HG03378 (cell line): ENCODE measurements around the gene CYP27B1.
"Not testable (repeated sequence)": the region's sequence is repeated elsewhere in the genome, so short reads cannot be mapped to it uniquely, and the experiment has no call there.

ENCODE experiments used
- ATAC-seq: cut with Tn5 transposase; IDR thresholded peaks from one replicate; pipeline ENCODE4 v1.9.1; 2021; ENCODE audit warnings: mild to moderate bottlenecking, moderate library complexity; ENCODE audit not compliant: unreplicated experiment

CYP27B1 gene

DNA sequence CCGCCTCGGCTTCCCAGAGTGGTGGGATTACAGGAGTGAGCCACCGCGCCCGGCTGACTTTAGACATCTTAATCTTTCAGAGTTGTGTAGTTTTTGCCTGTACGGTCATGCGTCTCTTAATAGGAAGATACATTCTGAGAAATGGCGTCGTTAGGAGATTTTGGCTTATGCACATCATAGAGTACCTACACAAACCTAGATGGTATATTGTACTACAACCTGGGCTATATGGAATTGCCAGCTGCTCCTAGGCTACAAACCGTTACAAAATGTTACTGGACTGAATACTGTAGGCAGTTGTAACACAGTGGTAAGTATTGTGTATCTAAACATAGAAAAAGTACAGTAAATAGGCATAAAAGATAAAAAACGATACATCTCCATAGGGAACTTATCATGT is 17.0 kb upstream of the CYP27B1 start:
- ATAC-seq, result no peak

DNA sequence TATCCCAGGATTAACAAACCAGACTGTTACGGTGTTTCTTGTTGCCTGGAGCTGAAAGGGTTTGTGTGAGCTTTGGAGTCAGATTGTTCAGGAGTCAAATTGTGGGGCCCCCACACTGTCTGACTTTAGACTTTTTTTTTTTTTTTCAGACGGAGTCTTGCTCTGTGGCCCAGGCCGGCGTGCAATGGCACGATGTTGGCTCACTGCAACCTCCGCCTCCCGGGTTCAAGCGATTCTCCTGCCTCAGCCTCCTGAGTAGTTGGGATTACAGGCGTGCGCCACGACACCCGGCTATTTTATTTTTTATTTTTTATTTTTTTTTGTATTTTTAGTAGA is 16.6 kb upstream of the CYP27B1 start:
- no peak for ATAC-seq

DNA sequence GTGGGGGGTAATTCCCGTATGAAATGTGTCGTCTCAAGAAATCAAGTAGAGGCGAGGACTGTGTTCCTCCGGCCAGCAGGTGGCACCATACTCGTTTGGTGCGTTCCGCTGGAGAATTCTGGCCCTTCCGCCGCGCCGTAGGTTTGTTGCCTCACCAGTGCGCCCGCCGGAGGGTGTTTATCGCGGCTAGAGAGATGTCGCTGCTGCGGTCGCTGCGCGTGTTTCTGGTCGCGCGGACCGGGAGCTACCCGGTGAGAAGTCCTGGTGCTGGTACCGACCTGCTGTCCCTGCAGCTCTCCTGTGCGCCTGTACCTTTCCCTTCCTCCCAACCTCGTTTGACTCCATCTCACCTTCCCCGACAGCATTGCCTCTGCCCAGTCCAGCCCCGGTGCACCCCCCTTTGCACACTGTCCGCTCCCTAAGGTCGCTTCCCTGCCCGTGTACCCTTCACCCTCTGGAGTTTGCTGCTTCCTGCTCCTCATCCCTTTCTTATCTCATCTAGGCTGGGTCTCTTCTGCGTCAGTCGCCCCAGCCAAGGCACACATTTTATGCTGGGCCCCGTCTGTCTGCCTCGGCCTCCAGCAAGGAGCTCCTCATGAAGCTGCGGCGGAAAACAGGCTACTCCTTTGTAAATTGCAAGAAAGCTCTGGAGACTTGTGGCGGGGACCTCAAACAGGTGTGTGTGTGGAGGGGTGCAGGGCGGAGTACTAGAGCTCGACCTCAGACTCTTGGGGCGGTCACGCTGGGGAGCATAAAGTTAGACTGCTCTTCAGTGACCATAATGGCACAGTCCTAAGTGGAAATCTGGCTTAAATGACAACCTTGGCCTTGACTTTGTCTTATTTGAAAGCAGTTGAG is 16.0 kb upstream of the CYP27B1 start, which contains the start of gene TSFM:
Gene TSFM, plus strand, starts transcription at position 180 of the 858 bp plus-strand sequence. Its CDS starts 15 bp downstream, at position 195.
- peak; percentile 82 for ATAC-seq

DNA sequence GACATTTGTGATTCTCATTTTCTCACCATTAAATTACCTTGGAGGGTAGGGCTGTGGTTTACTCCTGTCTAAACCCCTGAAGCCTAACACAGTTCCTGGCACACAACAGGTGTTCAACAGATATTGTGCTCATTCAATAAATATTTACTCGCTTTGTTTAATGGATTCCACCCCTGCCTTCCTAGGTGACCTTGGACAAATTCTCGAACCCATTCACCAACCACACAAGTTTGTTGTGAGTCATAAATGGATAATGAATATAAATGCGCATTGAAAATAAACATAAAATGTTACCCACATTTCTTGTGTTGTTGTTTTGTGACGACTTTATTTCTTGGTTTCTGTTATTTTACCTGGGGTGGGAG is 15.3 kb upstream of the CYP27B1 start:
- peak; percentile 8 for ATAC-seq

DNA sequence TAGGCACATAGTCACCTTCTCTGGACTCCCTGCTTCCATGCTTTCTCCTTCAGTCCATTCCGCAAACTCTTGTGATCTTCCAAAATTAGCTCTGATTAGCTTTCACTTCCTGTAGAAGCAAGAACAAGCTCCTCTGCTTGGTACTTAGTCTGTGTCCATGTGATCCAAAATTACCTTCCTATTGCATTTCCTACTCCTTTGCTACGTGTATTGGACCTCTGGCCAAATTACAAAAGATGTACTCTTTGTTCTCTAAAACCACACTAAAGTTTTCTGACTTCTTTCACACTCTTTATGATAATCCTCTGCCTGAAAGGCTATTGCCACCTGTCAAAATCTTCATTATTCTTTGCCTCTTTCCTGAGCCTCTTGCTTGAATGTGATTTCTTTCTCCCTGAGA is 14.9 kb upstream of the CYP27B1 start:
- no peak for ATAC-seq

DNA sequence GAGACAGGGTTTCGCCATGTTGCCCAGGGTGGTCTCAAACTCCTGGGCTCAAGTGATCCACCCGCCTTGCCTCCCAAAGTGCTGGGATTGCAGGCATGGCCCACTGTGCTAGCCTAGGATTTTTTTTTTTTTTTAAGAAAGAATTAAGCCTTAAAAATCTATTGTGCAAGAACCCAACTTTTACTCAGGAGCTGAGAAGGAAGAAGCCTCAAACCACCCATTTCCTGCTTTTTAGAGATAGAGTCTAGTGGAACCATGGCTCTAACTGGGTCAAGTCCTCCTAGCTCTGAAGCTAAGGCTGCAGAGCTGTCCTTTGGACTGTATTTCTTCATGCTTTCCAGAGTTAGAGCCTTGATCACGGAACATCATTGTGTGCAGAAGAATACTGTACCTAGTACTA is 14.4 kb upstream of the CYP27B1 start:
- no peak for ATAC-seq

DNA sequence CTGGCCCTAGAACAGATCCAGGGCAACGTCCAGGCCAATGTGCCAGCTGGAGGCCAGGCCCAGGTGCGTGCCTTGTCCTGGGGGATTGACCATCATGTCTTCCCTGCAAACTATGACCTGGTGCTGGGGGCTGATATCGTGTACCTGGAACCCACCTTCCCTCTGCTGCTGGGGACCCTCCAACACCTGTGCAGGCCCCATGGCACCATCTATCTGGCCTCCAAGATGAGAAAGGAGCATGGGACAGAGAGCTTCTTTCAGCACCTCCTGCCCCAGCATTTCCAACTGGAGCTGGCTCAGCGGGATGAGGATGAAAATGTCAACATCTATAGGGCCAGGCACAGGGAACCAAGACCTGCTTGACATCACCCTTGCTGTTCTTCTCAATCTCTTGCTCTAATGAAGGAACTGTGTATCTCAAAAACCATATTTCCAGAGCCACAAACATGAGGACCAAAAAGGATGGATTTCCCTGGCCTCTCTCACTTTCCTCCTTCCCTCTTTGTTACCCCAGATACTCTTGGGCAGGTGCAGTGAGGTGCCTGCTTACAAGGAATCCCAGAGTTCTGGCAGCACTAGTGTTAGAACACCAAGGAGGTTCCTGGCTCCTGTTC is 13.5 kb upstream of the CYP27B1 start:
- ATAC-seq, result no peak

DNA sequence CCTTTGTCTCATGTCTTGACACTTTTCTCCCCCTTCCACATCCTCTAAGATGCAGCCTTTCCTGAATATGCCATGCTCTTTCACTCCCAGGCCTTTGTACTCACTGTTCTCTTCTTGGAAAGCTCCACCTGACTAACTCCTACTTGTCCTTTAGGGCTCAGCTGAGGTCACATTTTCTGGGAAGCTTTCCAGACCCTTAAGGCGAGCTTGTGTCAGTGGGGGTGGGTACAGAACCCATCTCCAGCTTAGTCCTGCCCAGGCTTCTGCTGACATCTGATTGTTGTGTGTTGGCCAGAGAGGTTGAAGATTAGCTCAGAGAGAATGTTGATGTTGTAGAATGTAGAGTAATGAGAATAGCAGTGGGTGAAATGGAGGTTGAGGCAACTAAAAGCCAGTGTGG is 12.9 kb upstream of the CYP27B1 start:
- no peak for ATAC-seq

DNA sequence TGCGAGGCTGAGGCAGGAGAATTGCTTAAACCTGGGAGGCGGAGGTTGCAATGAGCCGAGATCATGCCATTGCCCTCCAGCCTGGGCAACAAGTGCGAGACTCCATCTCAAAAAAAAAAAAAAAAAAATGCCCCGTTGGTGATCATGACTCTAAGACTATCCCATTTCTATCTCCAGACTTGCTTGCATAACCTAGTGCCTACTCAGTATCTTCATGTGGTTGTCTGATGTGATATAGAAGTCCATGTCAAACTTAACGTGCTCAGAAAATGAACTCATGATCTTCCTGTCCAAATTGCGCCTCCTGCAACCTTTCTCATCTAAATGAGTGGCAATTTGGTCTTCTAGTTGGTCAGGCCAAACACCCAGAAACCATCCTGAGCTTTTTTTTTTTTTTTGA is 11.0 kb upstream of the CYP27B1 start:
- no peak for ATAC-seq

DNA sequence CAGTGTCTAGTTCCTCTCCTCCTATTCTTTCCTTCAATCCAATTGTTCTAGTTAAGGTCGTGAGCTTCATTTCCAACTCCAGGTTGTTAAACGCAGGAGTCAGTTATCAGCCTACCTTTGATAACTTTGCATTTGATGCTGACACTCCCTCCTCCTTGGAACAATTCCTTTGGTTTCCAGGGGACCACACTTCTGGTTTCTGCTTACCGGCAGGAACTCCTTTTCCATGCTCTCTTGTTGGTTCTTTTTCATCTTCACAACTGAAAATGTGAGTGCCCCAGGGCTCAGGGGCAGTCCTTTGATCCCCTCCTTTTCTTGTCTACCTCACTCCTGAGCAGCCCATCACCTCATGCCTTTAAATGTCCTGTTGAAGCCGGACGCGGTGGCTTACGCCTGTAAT is 10.5 kb upstream of the CYP27B1 start:
- ATAC-seq, result no peak

DNA sequence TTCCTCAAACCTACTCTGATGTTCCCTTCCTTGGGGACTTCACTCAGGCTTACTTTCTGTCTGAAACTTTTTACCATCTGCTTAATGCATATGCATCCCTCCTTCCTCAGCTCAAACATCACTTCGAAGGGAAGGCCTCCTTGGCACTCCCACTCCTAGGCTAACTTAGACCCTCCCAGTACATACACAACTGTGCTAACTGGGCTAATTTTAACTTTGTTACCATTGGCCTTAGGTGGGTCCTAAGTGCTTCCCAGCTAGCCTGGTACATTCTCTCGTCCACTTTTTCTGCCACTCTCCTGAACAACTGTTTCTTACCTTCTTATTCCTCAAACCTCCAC is 9.3 kb upstream of the CYP27B1 start:
- no peak for ATAC-seq

DNA sequence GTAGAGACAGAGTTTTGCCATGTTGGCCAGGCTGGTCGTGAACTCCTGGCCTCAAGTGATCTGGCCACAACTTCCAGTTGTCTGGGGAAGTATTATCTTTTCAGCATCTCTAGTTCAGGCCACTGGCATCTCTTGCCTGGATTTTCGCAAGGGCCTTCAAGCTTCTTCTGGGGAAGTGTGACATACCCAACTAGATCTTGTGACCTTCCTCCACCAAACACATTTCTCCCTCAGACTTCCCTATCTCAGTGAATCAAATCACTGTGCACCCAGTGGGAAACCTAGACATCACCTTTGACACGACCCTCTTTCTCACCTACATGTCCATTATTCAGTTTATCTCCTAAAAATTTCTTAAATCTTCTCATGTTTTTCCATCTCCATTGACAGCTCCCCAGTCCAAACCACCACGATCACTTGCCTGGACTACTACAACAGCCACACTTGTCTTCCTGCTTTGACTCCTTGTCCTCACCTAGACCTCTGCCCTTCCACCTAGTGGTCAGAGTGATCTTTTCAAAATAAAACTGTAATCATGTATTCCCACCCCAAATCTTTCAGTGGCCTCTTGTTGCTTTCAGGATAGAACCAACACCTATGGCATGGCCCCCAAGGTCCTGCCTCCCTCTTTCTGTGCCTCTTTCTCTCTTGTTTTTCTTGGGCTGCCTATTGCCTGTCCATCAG is 8.8 kb upstream of the CYP27B1 start:
- no peak for ATAC-seq

DNA sequence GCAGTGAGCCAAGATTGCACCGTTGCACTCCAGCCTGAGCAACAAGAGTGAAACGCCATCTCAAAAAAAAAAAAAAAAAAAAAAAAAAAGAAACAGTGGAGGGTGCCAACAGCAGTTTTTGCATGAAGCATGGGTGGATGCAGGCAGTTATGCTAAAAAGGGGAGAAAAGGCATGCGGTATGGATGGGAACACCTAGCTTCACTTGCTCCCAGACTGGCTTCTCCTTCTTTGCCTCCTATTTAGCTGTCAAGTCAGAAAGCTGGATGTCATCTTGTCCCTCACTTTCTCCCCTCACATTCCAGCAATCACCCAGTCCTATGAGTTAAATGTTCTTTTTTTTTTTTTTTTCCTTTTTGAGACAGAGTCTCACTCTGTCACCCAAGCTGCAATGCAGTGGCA is 8.2 kb upstream of the CYP27B1 start:
- ATAC-seq, result no peak

DNA sequence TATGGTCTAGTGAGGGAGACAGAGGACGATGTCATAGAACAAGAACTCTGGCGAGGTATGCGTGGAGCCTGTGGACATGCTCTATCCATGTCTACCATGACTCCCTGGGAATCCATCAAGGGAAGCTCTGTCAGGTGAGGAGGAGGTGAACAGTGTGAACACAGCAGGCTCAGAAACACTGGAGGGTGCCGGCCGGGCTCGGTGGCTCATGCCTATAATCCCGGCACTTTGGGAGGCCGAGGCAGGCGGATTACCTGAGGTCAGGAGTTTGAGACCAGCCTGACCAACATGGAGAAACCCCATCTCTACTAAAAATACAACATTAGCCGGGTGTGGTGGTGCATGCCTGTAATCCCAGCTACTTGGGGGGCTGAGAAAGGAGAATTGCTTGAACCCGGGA is 7.8 kb upstream of the CYP27B1 start:
- not testable (repeated sequence) for ATAC-seq

DNA sequence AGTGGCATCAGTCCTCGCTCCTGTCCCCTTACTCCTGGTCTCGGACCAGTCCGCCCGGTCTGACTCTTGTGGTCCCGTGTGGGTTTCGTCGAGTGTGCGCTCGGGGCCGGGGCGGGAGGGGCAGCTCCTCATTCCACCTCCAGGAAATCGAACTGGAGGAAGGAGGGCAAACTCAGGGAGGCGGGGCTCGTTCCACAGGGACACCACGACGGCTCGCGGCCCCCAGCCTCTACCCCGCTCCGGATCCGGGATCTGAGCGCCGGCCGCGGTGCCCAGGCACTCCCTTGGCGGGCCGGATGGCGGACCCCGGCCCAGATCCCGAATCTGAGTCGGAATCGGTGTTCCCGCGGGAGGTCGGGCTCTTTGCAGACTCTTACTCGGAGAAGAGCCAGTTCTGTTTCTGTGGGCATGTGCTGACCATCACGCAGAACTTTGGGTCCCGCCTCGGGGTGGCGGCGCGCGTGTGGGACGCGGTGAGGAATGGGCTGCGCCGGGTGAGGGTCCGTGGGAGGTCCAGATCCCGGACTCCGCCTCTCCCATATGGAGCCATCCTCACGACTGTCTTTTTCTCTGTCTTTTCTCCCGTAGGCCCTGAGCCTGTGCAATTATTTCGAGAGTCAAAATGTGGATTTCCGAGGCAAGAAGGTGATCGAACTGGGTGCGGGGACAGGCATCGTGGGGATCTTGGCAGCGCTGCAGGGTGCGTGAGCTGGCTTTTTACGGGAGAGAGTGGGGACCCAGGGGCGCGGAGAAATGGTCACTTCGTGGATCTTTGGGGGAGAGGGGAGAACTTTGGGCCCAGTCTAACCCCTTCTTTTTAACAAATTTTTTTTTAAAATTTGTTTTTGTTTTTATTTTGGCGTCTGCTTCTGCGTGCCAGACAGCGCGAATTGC is 5.8 kb upstream of the CYP27B1 start, which contains the start of gene EEF1AKMT3:
Gene EEF1AKMT3, plus strand, starts transcription at position 186 of the 894 bp plus-strand sequence. Its CDS starts 111 bp downstream, at position 297.
- ATAC-seq, result peak; percentile 7

DNA sequence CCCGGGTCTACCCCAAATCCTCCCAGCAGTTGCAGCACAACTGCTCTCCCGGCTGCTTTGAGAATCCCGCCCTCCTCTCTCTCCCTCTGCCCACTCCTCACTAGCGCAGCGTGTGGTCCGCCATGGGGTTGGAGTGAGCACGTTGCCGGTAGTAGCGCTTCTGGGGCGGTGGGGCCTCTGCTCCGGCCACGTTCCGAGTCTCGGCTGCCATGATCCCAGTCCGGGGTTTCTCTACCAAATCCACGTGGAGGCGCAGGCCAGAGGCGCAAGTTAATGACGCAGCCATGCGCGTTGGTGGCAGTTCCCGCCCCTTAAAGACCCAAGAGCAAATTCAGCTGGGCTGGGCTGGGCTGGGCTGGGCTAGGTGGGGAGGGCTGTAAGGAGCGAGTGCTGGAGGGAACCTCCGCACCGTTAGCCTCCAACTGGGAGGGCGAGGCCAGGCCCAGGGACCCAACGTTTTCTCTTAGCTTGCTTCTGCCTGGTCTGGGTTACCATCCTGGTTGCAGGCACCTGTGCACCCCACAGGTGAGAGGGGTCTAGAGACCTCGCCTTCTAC is 5.1 kb upstream of the CYP27B1 start, which contains the start of gene METTL1:
Gene METTL1, minus strand, starts transcription at position 233 of the 556 bp plus-strand sequence. Its CDS starts 22 bp downstream, at position 211.
- ATAC-seq, result peak; percentile 75

DNA sequence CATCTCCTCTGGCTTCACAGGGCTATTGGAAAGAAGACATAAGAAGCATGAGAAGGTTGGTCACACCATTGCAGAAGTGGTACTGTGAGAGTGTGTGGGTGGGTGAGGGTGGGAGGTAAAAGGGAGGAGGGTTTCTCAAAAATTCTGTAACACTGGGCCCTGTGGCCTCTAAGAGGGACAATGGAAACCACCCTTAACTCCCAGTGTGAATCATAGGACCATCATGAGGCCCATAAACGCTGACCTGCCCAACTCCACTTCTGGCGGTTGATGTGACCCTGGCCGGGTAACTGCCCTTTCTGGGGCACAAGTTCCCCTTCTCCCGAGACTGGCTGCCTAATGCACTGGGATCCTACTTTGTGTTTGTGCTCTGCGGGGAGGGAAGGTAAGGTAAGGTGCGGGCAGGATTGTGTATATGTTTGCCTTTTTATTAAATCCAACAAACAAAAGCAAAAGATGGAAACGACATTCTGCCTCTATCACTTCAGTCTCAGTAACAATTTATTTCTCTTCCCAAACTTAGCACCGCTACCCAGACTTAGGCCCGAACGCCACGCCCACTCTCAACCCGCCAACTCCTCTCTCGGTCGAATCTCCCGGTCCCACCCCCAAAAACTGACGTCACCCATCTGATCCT is 4.5 kb upstream of the CYP27B1 start:
- ATAC-seq, result peak; percentile 79

DNA sequence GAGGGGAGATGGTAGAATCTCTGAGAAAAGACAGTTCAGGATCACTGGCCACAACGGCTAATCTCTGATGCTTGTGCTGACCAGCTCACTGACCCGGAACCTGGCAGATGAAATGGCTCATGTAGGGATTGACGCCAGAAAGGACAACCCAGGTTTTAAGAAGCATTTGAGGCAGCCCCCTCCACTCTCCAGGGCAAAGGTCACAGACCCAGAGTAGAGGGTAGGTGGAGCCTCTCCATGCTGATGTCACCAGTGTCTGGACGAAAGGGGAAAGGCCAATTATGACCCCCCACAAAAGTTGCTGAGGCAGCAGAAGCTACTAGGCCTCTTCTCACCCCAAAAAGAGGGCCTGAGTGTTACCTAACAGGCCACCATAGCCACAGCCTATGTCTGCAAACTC is 3.9 kb upstream of the CYP27B1 start:
- no peak for ATAC-seq

DNA sequence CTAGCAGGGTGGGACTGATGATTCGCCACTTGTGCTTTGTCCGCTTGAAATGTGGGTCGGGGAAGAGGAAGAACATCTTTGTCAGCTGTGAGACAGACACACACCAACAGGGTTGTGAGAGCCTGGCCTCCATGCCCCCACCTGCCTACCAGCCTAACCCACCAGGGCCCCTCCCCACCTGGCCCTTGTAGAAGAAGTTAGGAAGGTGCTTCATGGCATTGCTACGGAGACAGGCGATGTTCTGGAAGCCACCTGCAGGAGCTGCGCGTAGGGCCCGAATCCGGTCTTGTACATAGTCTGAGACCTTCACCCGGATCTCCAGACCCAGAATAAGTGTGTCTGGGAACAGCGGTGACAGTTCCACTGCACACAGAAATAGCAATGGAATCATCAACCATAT is 2.7 kb upstream of the CYP27B1 start:
- ATAC-seq, result no peak

DNA sequence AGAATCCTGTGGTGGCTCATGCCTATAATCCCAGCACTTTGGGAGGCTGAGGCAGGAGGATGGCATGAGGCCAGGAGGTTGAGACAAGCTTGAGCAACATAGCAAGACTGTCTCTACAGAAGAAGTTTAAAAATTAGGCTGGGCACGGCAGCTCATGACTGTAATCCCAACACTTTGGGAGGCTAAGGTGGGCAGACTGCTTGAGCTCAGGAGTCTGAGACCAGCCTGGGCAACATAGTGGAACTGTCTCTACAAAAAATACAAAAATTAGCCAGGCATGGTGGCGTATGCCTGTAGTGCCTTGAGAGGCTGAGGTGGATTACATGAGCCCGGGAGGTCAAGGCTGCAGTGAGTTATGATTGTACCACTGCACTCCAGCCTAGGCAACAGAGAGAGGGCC is 998 bp upstream of the CYP27B1 start:
- ATAC-seq, result no peak
